ENCODE measurements around the gene FDXR.
"Not testable (repeated sequence)": the region's sequence is repeated elsewhere in the genome, so short reads cannot be mapped to it uniquely, and the experiment has no call there.

Gene FDXR

DNA sequence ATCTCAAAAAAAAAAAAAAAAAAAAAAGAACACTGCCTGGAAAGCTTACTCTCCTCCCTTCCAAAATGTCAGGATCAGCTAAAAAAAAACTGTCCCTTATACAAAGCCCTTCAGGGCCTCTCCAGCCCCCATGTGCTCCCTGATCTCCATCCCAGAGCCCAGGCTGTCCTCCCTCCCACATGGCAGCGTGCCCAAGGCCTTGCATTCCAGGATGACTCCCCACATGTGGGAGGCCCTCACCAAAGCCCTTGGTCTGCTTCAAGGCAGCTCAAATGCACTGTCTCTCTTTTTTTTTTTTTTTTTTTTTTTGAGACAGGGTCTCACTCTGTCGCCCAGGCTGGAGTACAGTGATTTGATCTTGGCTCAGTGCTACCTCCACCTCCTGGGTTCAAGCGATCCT lies 2.3 kb downstream of the FDXR start:
- DNase-seq, result no peak

DNA sequence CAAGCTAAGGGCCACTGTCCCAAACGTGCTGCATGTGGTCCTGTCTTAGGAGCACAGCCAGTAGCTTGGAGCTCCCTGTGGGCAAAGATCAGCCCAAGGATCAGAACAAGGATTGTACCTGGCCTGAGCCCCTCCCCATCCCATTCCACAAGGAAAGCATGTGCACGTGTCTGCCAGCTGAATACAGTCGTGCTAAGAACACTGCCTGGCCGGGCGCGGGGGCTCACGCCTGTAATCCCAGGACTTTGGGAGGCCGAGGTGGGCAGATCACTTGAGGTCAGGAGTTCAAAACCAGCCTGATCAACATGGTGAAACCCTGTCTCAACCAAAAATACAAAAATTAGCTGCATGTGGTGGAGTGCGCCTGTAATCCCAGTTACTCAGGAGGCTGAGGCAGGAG lies 2.8 kb downstream of the FDXR start:
- not testable (repeated sequence) for DNase-seq

DNA sequence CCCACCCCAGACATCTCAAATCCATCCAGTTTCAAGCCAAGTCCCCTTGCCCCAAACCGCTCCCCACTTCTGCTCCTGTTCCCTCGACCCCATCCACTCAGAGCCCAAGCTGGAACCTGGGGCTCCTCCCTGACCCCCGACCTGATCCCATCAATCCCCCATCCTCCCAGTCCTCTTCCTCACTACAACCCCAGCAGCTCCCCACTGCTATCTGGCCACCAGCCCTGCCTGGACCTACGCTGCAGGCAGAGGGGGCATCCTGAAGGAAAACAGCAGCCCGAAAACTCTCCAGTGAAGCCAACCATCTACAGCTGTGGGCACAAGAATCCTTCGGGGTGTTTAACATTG lies 3.9 kb downstream of the FDXR start:
- no peak for DNase-seq

DNA sequence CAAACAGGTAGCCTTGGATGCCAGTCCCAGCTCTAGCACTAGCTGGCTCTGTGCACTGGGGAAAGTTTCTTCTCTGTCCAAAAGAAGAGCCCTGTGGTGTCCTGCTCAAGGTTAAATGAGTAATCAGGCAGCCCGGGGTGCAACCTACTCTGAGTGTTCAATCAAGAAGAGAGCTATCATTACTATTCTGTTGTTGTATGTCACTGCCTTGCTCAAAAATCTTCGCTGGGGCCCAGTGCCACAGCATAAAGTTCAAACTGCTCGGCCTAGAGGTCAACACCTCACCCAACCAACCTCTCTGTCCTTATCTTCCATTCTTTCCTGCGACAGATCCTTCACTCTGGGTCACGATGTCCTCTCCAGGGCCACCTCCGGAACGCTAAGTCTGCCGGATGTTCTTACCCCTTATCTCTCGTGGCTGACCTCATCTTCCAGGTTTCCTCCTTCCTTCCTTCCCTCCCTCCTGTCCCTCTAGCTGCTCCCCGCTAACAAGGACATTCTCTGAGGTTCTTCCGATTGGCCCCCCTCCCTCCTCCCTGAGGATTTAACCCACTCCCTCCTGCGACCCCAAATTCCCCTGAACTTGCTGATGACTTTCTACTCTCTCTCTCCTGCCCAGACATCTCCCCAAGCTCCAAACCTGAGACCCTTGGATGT lies 4.4 kb downstream of the FDXR start:
- DNase-seq, result no peak

DNA sequence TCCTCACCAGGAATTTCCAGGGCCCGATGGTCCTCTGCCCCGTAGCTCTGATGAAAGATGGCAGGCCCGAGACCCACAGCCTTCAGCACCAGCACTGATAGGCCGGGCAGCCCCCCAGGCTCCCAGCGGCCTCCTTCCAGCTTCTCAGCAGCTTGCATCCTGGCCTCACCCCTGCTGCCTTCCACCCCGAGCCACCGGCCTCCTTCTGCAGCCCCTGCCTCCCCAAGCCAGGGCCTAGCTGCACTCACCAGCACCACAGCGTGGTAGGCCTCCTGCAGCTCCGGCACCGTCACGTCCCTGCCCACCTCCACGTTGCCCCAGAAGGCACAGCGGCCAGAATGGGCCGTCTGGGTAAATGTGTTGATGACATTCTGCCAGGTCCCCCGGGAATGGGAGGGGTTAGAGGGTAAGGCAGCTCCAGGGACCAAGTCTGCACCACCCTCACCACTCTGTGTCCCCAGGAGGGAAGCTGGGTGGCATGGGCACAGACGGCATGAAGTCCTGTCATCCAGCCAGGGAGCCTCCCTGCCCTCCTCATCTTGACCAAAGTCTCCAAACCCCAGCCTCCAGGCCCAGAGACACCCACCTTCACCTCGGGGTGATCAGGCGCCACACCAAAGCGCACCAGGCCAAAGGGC lies 6.5 kb downstream of the FDXR start:
- DNase-seq, result no peak

DNA sequence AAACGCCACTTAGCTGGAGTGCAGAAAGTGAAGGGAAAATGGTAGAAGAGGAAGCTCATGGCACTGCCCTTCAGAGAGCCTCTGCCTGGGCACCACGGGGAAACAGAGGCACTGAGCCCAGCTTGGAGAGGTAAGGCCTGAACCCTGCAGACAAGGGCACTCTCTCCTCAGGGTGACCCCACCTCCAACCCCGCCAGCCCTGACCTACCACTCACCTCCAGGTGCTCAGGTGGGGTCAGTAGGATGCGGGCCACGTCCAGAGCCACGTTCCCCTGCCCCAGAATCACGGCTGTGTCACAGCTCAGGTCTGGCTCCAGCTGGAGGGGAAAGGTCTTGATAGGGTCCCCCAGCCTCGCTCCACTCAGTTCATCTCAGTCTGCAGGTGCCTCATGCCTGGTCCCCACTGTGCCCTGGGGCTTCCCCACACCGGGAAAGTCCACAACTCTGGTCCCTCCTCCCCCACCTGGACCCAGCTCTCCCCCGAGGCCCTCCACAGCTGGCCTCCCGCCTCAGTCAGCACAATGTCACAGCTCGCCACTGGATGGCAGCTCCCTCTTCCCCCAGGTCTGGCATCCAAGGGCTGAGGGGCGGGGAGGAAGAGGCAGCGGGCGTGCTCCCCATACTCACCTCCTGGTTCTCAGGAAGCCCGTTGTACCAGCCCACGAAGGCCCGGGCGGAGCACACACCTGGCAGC lies 7.1 kb downstream of the FDXR start:
- DNase-seq, result no peak

DNA sequence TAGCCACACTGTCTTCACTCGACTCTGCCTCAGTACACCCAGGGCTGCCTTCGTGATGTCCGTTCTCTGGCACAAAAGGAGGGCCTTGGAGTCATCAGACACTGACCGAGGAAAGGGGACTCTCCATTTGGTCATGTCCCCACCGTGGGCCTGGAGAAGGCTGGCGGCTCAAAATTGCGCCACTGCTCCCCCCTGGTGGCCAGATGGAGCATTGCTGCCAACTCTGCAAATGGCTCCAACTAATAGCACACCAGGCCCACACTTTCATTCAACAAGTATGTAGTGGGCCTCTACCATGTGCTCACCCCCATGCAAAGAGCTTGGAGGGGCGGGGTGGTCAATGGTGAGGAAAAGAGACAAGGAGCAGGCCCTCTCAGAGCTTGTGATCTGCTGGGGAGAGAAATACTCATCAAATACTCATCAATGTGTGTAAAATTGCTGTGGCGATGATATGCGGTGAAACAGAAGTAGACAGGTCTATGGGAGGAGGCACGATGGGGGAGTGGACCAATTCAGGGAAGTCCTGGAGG lies 7.9 kb downstream of the FDXR start:
- DNase-seq, result no peak

DNA sequence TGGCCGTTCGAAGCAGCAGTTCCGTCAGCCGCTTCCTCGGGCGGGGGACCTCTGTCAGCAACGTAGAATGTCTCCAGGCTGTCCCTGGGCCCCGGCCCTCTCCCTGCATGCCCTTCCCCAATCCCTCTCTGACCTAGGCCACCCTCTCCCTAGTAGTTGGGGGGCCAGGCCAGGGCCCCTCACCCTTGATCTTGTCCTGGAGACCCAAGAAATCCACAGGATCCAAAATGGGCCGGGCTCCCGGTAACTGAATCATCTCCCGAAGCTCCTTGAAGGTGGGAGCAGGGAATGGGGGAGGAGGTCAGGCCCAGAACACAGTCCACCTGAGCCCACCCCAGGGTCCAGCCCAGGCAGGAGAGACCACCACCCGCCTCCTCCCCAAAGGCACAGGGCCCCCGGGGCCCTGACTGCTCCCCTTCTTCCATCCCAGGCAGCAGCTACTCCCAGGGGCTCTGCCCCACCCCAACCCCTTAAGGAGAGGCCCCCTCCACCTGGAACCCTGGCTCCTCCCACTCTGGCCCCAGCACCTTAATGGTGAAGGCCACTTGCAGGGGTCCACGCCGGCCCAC lies 8.4 kb downstream of the FDXR start:
- DNase-seq, result no peak

DNA sequence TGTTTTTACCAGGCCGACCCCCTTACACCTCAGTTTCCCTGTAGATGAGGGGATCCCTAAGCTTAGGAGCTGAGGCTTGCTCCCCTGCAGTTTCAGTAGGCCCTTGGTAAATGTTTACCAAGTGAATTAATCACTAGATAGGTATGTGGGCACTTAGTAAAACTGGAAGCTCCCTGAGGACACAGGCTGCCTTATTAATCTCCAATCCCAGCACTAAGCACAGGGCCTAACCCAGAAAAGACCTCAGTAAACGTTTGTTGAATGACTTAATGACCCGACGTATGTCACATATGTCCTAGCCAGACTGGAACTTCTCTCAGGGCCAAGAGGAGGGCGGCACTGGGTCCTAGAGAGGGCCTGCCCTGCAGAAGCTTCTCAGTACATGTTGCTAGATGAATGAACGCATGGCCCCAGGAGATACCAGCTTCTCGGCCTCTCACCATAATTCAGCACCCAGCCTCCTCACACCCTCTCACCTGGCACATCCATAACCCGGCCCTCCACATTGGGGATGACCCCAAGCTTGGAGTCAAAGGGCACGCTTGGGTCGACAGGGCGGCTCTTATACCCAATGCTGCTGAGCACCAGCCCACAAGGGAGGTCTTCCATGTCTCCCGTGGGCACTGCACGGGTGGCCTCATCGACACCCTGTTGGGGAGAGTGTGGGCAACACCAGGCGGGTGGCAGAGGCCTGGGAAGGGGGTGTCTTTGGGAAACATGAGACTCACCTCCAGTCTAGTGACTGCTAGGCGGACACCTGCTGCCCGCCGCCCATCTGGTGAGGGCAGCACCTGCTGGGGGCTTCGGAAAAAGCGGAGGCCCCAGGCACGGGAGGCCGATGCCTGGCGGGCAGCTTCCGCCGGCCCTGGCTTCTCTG lies 9.1 kb downstream of the FDXR start:
- DNase-seq, result no peak

DNA sequence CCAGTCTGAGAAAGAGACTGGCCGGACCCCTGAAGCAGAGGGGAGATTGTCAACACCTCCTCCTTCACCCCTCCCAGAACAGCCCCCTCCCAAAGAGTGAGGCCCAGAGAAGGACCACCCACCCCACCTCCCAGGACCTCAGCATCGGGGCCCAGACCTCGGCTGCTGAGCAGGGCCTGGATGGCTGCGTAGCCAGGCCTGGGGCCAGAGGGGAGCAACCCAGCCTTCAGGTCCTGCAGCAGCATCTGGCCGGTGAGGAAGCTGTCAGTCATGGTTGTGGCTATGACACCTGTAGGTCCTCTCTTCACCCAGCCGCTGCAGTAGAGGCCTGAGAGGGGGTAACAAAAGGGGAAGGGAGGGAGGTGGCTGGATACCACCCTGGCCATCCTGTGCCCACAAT lies 9.9 kb downstream of the FDXR start:
- DNase-seq, result no peak

DNA sequence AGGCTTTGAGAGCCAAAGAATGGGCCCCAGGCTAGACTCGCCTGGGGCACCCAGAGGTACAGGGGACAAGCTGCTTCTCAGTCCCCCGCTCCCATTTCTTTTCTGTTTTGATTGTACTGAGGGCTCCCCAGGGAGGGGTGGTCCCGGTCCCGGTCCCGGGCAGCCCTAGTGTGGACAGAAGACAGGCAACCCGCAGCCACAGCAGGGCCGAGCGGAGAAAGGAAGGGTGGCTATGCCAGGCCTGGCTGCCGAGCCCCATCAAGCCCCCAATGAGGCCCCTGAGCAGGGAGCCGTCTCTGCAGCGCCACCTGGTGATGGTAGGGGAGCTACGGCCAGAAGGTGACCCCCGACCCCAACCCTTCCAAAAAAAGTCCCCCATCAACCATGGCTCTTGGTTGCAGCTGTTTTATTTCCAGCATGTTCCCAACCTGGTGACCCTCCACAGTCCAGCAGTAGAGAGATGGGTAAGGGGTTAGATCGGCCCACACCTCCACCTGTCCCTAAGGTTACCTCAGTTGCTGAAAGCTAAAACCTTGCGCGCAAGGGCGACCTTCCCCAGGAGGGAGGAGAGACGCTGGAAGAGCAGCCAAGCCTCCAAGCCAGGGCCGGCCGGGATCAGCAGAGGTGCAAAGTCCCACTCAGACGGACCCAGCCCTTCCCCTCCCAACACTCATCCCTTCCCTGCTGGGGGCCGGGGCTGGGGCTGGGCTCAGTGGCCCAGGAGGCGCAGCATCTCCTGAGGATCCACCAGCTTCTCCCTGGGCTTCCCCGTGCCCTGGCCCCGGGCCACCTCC lies 10.5 kb downstream of the FDXR start:
- DNase-seq, result no peak

DNA sequence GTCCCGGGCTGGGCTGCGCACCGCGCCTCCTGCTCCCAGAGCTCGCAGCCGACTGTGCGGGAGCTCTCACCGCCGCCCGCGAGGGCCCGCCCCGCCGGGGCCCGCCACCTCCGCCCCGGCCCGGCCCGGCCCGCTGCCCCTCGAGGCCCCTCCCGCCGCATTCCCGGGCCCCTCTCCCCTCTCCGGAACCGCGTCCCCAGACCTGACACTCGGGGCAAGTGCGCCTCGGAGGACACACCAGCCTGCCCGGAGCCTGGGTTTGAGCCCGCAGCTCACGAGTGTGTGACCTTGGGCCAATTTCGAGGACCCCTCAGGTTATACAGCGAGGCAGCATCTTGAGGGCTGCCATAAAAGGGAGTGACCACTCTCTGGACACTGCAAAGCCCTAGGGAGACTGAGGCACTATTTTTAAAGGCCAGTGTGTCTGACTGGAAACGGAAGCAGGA lies 11.1 kb downstream of the FDXR start:
- DNase-seq, result no peak

DNA sequence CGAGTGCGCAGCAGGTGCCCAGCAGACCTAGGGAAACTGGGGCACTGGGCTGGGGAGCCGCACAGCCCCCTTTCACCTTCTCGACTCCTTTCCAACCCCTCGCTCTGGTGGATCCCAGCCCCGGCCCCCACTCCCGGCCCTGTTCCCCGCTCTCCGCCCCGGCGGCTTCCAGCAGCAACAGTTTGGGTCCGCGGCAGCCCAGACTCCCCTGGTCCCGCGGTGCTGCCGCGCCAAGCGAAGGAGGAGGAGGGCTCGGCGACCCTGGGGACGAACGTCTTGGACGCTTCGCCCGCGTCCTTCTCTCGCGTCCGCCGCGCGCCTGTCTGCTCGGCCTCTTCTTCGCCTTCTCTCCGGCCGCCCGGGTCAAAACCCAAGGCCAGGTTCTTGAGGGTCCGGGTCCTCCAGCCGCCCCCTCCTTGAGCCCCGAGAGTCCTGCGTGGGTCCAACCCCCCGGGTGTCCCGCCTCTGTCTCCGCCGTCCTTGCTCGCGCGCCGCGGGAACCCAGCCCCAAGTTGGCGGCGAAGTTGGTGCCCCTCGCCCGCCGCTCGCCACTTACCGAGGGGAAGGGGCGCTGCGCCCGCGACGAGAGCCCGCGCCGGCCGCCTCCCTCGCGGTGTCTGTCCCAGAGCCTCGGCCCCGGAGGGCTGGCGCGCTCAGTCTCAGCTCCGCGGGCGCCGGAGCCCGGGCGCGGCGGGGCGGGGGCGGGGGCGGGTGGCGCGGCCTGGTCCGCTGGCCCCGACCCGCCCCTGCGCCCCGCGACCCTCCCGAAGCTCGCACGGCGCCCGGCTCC lies 11.7 kb downstream of the FDXR start:
- no peak for DNase-seq

DNA sequence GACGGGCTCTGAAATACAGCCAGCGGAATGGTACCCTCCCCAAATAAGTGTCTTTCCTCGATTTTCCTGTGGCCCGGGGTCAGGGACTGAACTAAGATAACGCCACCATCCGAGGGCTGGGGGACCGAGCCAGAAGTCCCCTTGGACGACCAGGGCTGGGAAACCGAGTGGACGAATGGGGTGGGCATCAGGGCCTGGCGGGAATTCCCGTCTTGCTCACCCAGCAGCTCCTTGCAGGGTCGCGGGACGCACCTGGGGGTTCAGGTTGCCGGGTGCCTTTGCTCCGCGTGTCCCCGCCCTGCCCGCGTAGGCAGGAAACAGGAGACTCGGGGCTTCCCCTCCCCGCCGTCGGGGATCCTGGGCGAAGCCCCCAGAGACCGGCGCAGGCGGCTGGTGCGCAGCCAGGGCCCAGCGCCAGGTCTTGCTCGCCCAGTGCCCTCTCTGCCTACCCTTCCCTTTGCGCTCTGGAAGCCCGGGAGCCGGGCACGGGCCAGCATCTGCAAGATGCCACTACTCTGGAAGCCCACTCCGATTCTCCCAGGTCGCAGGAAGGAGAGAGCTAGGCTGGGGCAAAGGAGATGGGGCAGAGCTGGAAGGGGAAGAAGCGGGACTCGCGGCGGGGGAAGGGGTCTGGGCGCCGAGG lies 12.4 kb downstream of the FDXR start:
- DNase-seq, result peak; percentile 47

DNA sequence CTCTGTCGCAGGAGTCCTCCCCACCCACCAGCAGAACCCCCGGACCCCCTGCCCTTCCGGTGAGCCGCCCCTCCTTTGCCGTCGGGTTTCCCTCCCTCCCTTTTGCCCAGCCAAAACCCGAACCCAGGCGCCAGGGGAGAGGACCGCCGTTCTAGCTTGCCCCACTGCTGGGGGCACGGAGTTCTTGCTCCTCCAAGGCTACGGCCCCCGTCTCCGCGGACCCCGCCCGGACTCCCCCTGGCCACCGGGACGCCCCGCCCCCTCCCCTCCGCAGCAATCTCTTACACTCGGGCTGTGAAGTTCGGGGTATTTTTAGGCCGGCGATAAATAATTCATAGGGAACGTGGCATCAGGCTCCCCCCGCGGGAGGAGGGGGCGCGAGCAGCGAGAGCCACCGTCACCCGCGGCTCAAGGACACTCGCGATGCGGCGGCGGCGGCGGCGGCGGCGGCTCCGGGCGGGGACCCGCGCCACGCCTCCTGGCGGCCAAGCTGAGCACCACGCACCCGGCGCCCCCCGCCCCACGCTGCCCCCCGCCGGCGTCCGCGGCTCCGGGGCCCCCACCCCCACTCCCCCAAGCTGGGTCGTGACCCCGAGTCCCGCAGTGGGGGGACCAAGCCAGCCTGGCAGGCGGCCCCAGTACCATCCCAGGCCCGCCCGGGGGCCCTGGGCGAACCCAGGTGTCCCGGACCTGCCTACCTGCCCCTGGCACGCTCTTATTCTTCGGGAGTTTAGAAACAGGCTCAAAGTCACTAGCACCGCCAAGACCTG lies 13.2 kb downstream of the FDXR start, which contains the start of gene GRIN2C:
TSS of gene GRIN2C (minus strand) at position 427 of the 770 bp plus-strand sequence. CDS start 4,793 bp downstream, outside the sequence.
- DNase-seq, result no peak

DNA sequence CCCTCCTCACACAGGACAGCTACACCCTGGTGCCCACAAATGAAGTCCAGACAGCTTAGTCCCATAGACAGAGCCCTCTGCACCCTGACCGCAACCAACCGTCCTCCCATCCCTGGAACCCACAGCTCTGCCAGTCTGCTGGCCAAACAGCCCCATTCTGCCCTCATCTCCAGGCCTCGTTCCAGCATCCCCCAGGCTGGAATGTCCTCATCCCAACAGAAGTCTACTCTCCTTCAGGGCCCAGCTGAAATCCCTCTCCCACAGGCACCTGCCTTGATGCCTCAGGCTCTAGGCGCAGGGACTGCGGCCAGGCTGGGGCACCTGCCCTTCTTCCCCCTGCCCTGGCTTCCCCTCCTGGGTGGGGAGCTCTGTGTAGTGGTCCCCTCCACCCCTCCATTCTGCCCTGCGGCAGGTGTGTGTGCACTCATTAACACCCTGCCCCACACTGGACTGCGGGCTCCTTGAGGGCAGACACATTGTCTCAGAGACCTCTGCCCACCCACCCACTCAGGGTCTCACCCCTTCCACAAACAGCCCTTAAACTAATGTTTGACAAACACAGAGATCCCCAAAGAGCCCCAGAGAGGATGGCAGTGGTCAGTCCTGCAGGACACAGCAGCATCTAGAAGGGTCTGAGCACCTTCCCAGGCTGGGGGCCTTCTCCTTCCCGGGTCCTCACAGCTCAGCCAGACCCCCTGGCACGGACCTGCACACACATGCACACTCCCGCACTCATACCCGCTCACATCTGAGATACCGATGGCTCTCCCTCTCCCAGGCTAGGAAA lies 13.9 kb downstream of the FDXR start:
- DNase-seq, result no peak

DNA sequence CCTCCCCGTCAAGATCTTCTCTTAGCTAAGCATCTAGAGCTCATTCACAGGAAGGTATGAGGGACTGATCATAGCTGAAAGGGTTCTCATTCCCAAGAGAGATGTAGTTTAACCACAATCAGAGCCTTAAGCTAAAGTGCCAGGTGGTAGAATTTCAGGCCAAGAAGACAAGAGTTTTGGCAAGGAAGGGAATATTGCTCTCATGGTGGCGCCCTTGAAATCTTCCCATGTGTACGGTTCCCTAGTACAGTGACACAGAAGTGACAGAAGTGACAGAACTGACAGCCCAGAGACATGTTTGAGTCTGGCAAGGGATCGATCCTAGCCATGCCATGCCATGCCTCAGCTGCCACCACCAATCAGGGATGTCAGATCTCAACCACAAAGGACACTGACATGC lies 15.6 kb downstream of the FDXR start:
- no peak for DNase-seq

DNA sequence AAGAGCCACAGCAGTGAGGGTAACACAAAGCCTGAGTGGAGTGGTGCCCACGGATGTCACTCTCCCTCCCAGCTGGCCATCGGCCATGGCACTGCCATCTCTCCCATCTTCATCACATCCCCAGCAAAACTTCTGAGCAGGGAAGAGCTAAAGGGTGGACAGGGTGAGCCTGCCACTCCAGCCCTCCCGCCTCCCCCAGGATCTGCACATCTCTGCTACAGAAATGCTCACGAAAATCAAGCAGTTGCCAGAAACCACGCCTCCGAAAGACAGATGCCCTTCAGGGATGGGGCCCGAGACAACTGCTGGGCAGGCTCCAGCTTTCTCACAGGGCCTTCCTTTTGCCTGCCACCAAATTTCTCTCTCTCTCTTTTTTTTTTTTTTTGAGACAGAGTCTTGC lies 16.7 kb downstream of the FDXR start:
- no peak for DNase-seq

DNA sequence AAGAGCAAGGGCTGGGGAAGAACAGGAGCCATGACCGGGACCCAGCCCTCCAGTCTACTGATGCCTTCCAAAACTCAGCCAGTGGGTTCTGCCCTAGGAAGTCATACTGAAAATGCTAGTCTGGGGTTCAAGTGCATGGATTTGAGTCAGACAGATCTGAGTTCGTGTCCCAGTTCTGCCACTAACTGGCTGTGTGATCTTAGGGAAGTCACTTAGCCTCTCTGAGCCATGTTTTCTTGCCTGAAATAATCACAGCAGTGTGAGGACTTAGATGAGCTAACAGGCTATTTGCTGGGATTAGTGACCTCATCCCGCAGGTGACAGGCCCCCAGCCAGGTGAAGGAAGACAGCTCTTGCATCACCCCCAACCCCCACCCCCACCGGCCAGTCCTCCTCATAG lies 17.5 kb downstream of the FDXR start:
- DNase-seq, result no peak
